Measurements from ENCODE around the gene C6orf52. TPM values are rescaled to one million over a fixed set of nuclear protein-coding genes. Genes with fewer than 3 reads are reported as not detected.

The C6orf52 gene
- total and polyA plus RNA-seq, 9 of the 15 experiments (the other 6 are each of a cell fraction or from before 2014, with no cell fraction given), result 6.7 to 37.0 (median 11.1) TPM

GRCh38 chr6:10640412-10640811, 54.0 kb downstream of the C6orf52 start (continued):
- TF ChIP-seq, protein P1, sequence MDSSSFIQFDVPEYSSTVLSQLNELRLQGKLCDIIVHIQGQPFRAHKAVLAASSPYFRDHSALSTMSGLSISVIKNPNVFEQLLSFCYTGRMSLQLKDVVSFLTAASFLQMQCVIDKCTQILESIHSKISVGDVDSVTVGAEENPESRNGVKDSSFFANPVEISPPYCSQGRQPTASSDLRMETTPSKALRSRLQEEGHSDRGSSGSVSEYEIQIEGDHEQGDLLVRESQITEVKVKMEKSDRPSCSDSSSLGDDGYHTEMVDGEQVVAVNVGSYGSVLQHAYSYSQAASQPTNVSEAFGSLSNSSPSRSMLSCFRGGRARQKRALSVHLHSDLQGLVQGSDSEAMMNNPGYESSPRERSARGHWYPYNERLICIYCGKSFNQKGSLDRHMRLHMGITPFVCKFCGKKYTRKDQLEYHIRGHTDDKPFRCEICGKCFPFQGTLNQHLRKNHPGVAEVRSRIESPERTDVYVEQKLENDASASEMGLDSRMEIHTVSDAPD (CRISPR knock-in tag; IDR thresholded peaks at IDR 0.05), result no peak
- TF ChIP-seq SMARCA4 (IDR thresholded peaks at IDR 0.05), result peak; percentile 61; the same call in 1 of the 2 replicates
- peak; percentile 31; the same call in 1 of the 2 replicates for TF ChIP-seq EP300 (IDR thresholded peaks at IDR 0.05; ENCODE audit: low read length)
- TF ChIP-seq TEAD1 (CRISPR knock-in tag; IDR thresholded peaks at IDR 0.05), result no peak
- TF ChIP-seq MAFK (IDR thresholded peaks at IDR 0.05; ENCODE audit: low read length), result peak; percentile 66; the same call in 1 of the 2 replicates
- 0 out of 2 replicates have a peak, but pooled peaks have one; percentile 21 for TF ChIP-seq CREB3 (tag; conservative IDR thresholded peaks at IDR 0.05; ENCODE audit: low read depth)
- 0 out of 2 replicates have a peak, but pooled peaks have one; percentile 22 for TF ChIP-seq ZNF24 (IDR thresholded peaks at IDR 0.05)
- peak; percentile 35 for TF ChIP-seq CCNT2 (IDR thresholded peaks at IDR 0.05; ENCODE audit: borderline replicate concordance, extremely low read depth, insufficient read length, low read depth, low read length)
- TF ChIP-seq, protein P2, sequence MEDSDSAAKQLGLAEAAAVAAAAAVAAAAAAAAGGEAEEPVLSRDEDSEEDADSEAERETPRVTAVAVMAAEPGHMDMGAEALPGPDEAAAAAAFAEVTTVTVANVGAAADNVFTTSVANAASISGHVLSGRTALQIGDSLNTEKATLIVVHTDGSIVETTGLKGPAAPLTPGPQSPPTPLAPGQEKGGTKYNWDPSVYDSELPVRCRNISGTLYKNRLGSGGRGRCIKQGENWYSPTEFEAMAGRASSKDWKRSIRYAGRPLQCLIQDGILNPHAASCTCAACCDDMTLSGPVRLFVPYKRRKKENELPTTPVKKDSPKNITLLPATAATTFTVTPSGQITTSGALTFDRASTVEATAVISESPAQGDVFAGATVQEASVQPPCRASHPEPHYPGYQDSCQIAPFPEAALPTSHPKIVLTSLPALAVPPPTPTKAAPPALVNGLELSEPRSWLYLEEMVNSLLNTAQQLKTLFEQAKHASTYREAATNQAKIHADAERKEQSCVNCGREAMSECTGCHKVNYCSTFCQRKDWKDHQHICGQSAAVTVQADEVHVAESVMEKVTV (CRISPR knock-in tag; IDR thresholded peaks at IDR 0.05), result no peak
- peak; percentile 89 for TF ChIP-seq CBFA2T3 (IDR thresholded peaks at IDR 0.05)
- 0 out of 4 replicates have a peak, but pooled peaks of 1 of the 2 experiments have one; percentile 53 for TF ChIP-seq ZNF639 (CRISPR knock-in tag; conservative IDR thresholded peaks at IDR 0.05 in 1 of 2, IDR thresholded peaks at IDR 0.05 in 1 of 2)
- TF ChIP-seq ZFX (CRISPR knock-in tag; IDR thresholded peaks at IDR 0.05), result peak; percentile 10; the same call in 1 of the 2 replicates
- 0 out of 2 replicates have a peak, but pooled peaks have one; percentile 23 for TF ChIP-seq NFRKB (IDR thresholded peaks at IDR 0.05; ENCODE audit: low read depth)
- no peak for TF ChIP-seq HDAC6 (IDR thresholded peaks at IDR 0.05; ENCODE audit: low read depth, low read length)
- TF ChIP-seq TFAP4 (CRISPR knock-in tag; IDR thresholded peaks at IDR 0.05; ENCODE audit: borderline replicate concordance), result peak; percentile 37; the same call in 1 of the 2 replicates
- peak; percentile 34; the same call in 1 of the 2 replicates for TF ChIP-seq NCOA1 (IDR thresholded peaks at IDR 0.05; ENCODE audit: low read depth)
- peak; percentile 86 for TF ChIP-seq TCF3 (CRISPR knock-in tag; IDR thresholded peaks at IDR 0.05)
- no peak for TF ChIP-seq ZNF766 (CRISPR knock-in tag; conservative IDR thresholded peaks at IDR 0.05)
- peak; percentile 42; the same call in 1 of the 2 replicates for TF ChIP-seq PHB2 (IDR thresholded peaks at IDR 0.05; ENCODE audit: low read depth)
- peak; percentile 81 for TF ChIP-seq ZNF316 (IDR thresholded peaks at IDR 0.05)
- TF ChIP-seq ZNF311 (CRISPR knock-in tag; IDR thresholded peaks at IDR 0.05), result no peak
- no peak for TF ChIP-seq ZNF140 (CRISPR knock-in tag; IDR thresholded peaks at IDR 0.05)
- no peak for TF ChIP-seq SRF (CRISPR knock-in tag; IDR thresholded peaks at IDR 0.05)
